ENCODE results near the gene GRK1.

The GRK1 gene

DNA sequence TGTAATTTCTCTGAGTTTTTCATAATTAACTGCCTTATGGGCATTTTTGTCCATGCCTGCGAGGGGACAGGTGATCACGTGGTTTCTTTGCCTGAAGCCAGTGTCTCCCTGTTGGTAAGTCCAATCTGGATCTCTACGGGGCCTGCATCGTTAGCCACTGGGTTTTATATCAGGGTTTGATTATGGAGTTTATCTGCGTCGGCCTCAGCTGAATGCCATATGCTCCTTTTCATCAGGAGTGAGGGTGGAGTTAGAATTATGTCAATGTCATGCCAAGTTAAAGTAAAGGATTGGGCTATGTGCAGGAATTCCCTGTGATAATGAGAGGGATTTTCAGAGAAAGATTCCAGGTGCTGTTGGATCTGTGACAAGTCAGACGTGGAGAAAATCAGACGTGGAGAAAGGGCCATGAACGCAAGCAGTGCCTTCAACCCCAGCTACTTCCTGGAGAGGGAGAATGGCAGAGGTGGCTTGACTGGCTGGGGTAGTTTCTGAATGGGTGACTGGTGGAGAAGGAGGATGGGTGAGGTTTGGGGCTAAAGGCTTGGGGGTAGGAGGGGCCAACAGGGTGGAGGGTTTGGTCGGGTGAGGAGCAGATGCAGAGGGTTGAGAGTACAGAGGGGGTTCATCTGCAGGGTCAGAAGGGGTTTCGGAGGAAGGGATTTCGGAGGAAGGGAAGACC lies 116.3 kb downstream of the GRK1 start:
- DNase-seq: no peak

DNA sequence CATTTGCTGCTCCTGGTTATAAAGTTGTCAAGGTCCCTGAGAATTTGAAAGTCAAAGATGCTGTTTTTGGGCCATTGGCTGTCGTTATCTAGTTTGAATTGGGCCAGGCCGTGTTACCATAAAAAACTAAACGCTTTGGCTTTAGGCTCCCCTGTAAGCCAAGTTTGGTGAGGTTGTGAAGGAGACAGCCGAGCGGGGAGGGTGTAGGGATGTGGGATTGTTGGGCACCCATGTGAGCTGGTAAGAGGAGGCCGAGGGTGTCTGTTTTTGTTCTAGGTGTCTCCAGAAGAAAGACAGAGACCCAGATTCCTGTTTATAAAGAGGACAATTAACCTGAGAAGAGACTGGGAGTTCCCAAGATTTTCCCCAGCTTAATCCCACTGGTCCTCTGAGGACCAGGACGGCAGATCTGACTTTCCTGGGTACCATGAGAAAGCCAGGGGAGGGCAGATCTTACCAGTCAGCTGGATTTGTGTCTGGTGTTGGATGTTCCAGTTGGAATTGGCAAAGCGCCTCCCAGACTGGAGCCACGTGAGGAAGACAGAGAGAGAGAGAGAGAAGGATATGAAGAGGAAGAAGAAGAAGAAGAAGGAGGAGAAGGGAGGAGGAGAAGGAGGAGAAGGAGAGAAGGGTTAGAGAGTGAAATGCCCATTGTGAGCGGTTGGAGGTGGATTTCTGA lies 117.1 kb downstream of the GRK1 start:
- no peak for DNase-seq

GRCh38 chr13:113784645-113785024 lies 117.6 kb downstream of the GRK1 start:
- no peak for DNase-seq

GRCh38 chr13:113785051-113786010 lies 118.3 kb downstream of the GRK1 start:
- no peak for DNase-seq

GRCh38 chr13:113786262-113786841 lies 119.3 kb downstream of the GRK1 start:
- DNase-seq: no peak

Data from NCI-H1105 (cell line).